ENCODE data around the gene NRG2.

NRG2 gene

GRCh38 chr5:139838381-139839197, 204.5 kb downstream of the NRG2 start:
- DNase-seq (ENCODE audit: low read depth in 2 of 2), result no peak

- DNase-seq (ENCODE audit: low read depth in 2 of 2), result no peak
These were observed 205.3 kb downstream of the NRG2 start for GRCh38 chr5:139837711-139838380.

GRCh38 chr5:139836469-139837208, 206.5 kb downstream of the NRG2 start:
- DNase-seq (ENCODE audit: low read depth in 2 of 2), result no peak

GRCh38 chr5:139835656-139836055, 207.4 kb downstream of the NRG2 start:
- DNase-seq (ENCODE audit: low read depth in 2 of 2), result no peak

- DNase-seq (ENCODE audit: low read depth in 2 of 2), result no peak
These were observed 209.6 kb downstream of the NRG2 start for GRCh38 chr5:139833525-139833924.

- DNase-seq (ENCODE audit: low read depth in 2 of 2), result no peak
These were observed 211.5 kb downstream of the NRG2 start for GRCh38 chr5:139831624-139832023.

- no peak for DNase-seq (ENCODE audit: low read depth in 2 of 2)
These were observed 213.6 kb downstream of the NRG2 start for GRCh38 chr5:139829471-139829870.

GRCh38 chr5:139828207-139828895, 214.7 kb downstream of the NRG2 start:
- no peak for DNase-seq (ENCODE audit: low read depth in 2 of 2)

- DNase-seq (ENCODE audit: low read depth in 2 of 2), result no peak
These were observed 217.4 kb downstream of the NRG2 start for GRCh38 chr5:139825690-139826089.

GRCh38 chr5:139823757-139824355, 219.2 kb downstream of the NRG2 start:
- DNase-seq (ENCODE audit: low read depth in 2 of 2), result no peak

GRCh38 chr5:139822553-139823425, 220.3 kb downstream of the NRG2 start:
- DNase-seq (ENCODE audit: low read depth in 2 of 2), result no peak

GRCh38 chr5:139821806-139822552, 221.1 kb downstream of the NRG2 start:
- DNase-seq (ENCODE audit: low read depth in 2 of 2), result no peak

GRCh38 chr5:139820606-139821005, 222.5 kb downstream of the NRG2 start:
- no peak for DNase-seq (ENCODE audit: low read depth in 2 of 2)

GRCh38 chr5:139820130-139820529, 223.0 kb downstream of the NRG2 start:
- DNase-seq (ENCODE audit: low read depth in 2 of 2), result no peak

GRCh38 chr5:139817970-139818369, 225.1 kb downstream of the NRG2 start:
- no peak for DNase-seq (ENCODE audit: low read depth in 2 of 2)

GRCh38 chr5:139817362-139817761, 225.7 kb downstream of the NRG2 start:
- no peak for DNase-seq (ENCODE audit: low read depth in 2 of 2)

GRCh38 chr5:139816566-139816965, 226.5 kb downstream of the NRG2 start:
- DNase-seq (ENCODE audit: low read depth in 2 of 2), result no peak

GRCh38 chr5:139814704-139815280, 228.3 kb downstream of the NRG2 start:
- no peak for DNase-seq (ENCODE audit: low read depth in 2 of 2)

GRCh38 chr5:139814191-139814601, 228.9 kb downstream of the NRG2 start:
- no peak for DNase-seq (ENCODE audit: low read depth in 2 of 2)

Measured in stimulated activated CD8-positive, alpha-beta memory T cell treated with anti-CD3 and anti-CD28 coated beads, Interleukin-15, amount 100 ng/mL, for 4 hours (primary cell).